HG03521 (cell line): Measurements from ENCODE around the gene GPI.

Source experiments
- ATAC-seq: cut with Tn5 transposase; IDR thresholded peaks from one replicate; pipeline ENCODE4 v1.9.1; 2021; ENCODE audit warnings: mild to moderate bottlenecking, moderate library complexity; ENCODE audit not compliant: unreplicated experiment

GPI gene

GRCh38 chr19:34402074-34402600, 37.1 kb downstream of the GPI start:
- no peak for ATAC-seq

GRCh38 chr19:34403784-34404108, 38.8 kb downstream of the GPI start:
- ATAC-seq: no peak

- ATAC-seq: peak; percentile 78
Observed at GRCh38 chr19:34404109-34404909, 39.3 kb downstream of the GPI start, which contains the start of gene PDCD2L. Gene PDCD2L, plus strand, starts transcription at chr19:34404399. Its CDS starts 32 bp downstream, at chr19:34404431.

GRCh38 chr19:34405892-34406660, 41.1 kb downstream of the GPI start:
- no peak for ATAC-seq

- no peak for ATAC-seq
Observed at GRCh38 chr19:34408411-34408810, 43.4 kb downstream of the GPI start.

GRCh38 chr19:34409189-34410164, 44.5 kb downstream of the GPI start:
- ATAC-seq: no peak

GRCh38 chr19:34411216-34411615, 46.2 kb downstream of the GPI start:
- ATAC-seq: no peak

- no peak for ATAC-seq
Observed at GRCh38 chr19:34416021-34416545, 51.1 kb downstream of the GPI start.

- no peak for ATAC-seq
Observed at GRCh38 chr19:34418300-34418699, 53.3 kb downstream of the GPI start.

- ATAC-seq: no peak
Observed at GRCh38 chr19:34426096-34426661, 61.2 kb downstream of the GPI start.

GRCh38 chr19:34428549-34429285, 63.7 kb downstream of the GPI start:
- ATAC-seq: peak; percentile 43

GRCh38 chr19:34429553-34429952, 64.6 kb downstream of the GPI start:
- ATAC-seq: no peak

GRCh38 chr19:34430738-34431625, 66.0 kb downstream of the GPI start:
- peak; percentile 43 for ATAC-seq

GRCh38 chr19:34431681-34432402, 66.8 kb downstream of the GPI start:
- ATAC-seq: no peak

GRCh38 chr19:34432797-34433196, 67.8 kb downstream of the GPI start:
- ATAC-seq: no peak

GRCh38 chr19:34436716-34437115, 71.7 kb downstream of the GPI start:
- ATAC-seq: no peak

- no peak for ATAC-seq
Observed at GRCh38 chr19:34448191-34448590, 83.2 kb downstream of the GPI start.
